AML-193 (cell line): ENCODE results near the gene TAF9B.
"Not testable (repeated sequence)": the region's sequence is repeated elsewhere in the genome, so short reads cannot be mapped to it uniquely, and the experiment has no call there.

Experiments
- DNase-seq, 2 experiments: peaks; one replicate each; lab custom pipeline; 2025; lab: John Stamatoyannopoulos, UW

The TAF9B gene

DNA sequence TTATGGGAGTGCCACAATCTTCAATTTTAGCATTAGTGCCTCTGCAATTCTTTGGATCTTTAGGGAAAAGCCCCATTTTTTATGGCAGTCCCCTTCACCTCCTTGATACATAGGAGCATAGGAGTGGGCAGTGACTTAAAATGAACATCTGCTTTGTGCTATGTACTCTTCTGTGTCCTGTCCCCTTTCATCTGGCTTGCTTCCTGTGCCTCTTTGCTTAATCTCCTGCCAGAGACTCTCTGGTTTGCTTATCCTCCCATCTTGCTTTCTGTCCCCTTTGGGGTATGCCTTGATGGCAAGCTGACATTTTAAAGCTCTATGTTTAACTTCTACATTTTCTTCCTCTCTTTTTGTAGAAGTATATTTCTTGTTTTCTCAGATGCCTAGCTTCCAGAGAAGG is 23.1 kb downstream of the TAF9B start:
- DNase-seq: no peak

DNA sequence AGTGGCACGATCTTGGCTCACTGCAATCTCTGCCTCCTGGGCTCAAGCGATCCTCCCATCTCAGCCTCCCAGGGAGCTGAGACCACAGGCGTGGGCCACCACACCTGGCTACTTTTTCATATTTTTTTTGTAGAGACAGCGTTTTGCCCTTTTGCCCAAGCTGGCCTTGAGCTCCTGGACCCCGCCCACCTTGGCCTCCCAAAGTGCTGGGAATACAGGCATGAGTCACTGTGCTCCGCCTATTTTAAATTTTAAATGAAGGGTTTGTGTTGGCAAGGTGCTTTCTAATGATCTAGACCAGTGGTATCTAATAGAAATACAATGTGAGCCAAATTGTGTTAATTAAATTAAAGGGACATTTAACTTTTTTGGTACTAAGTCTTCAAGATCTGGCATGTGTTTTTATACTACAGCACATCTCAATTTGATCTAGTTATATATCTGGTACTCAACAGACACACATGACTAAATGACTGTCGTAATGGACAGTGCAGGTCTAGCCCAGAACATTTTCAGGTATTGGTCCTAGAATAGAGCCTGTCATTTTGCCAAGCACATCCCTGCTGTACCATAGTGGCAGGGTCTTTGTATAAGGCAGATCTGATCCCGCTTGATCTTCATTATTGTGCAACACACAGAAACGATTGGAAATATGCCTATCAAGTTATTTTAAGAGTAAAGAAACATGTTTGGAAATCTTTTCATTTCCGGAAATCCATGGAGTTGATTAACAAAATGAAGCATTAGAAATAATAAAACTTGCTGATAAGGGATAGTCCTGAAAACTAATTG is 28.1 kb downstream of the TAF9B start:
- DNase-seq: no peak

DNA sequence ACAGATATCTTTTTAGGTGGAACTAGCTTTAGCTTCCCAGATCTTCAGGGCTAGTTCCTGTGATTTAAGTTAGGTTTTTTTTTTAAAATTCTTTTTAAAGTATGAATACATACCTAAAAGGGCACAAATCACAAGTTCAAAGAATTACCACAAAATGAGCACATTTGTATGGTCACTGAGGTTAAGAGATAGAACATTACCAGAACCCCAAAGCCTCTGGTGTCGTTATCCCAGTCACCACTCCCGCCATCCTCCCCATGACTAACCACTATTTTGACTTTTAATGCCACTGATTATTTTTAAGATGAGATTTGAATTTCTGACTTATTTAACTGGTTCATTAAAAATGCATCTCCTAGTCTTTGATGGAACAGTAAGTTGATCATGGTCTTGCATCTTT is 30.0 kb downstream of the TAF9B start:
- DNase-seq: no peak

DNA sequence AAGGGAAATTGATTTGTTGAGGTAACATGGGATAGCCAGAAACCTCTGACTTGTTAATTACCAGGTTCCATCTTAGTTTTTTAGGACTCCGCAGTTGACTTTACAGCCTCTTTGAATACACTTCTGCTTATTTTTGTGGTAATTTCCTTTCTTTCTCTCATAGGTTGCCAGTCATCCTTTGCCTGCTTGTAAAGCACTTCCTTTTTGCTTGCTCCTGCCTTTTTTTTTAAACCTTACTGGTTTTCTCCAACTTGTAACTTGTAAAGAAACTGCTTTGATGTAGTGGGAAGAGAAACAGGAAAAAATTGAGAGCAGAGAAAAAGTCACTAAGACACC is 32.8 kb downstream of the TAF9B start:
- DNase-seq: peak; percentile 42 to 59

DNA sequence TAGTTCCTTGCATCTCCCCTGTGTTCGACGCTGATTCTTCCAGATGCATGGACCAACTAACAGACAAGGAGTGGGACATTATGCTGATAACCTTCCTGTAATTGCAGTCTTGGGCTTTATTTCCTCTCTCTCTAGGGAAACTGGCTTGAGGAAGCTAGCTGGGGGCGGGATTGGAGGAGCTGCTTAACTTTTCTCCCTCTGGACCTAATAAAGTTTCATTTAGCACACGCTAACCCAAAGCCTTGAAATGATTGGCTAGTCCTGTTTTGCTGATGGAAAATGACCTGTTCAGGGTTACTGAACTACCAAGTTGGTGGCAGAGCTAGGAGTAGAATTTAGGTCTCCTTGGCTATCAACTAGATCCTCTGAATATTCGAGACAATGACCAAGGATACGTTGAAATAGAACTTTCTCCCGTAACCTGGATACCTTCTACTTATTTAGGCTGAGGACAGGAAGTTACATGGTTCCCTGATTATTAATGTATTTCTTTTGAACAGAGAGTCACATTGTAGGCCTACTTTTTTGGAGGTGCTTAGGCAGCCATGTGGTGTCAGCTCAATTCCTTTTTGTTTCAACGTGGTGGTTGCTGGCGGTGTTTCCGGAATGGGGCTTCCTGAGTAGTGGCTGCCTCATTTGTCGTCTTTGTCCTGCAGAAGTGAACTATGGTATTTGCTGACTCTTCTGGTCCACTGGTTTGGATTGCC is 33.4 kb downstream of the TAF9B start:
- DNase-seq: no peak

DNA sequence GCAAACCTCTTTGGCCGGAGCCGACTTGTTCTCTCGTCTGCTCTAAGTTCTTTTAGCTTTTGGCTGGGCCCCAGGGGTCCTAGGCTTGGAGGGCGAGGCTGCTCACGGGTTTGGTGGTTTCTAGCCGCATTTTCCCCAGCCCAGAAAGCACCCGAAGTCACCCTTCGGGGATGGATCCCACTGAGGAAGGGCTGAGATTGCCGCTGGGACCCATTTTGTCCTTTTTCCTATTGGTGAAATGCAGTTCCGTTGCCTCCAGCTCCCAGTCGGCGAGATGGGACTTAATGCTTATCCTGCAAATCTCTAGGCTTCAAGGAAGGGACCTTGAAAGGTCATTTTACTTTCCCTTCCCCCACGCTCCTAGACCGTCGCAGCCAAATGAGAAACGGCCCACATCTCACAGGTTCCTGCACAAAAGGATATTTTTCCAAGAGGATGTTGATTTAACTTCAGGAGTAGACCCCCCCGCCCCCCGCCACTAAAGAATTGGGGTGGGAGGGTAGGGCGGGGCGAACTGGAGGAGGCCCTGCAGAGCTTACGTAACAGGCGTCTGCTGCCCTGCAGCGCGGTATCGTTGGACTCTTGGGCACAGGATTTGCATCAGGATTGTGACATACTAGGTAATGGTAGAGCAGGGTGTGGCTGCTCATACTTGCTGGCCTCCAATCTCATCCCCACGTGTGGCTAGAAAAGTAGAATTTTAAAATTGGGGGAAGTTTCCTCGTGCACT is 34.8 kb downstream of the TAF9B start:
- peak; percentile 30 to 56 for DNase-seq

DNA sequence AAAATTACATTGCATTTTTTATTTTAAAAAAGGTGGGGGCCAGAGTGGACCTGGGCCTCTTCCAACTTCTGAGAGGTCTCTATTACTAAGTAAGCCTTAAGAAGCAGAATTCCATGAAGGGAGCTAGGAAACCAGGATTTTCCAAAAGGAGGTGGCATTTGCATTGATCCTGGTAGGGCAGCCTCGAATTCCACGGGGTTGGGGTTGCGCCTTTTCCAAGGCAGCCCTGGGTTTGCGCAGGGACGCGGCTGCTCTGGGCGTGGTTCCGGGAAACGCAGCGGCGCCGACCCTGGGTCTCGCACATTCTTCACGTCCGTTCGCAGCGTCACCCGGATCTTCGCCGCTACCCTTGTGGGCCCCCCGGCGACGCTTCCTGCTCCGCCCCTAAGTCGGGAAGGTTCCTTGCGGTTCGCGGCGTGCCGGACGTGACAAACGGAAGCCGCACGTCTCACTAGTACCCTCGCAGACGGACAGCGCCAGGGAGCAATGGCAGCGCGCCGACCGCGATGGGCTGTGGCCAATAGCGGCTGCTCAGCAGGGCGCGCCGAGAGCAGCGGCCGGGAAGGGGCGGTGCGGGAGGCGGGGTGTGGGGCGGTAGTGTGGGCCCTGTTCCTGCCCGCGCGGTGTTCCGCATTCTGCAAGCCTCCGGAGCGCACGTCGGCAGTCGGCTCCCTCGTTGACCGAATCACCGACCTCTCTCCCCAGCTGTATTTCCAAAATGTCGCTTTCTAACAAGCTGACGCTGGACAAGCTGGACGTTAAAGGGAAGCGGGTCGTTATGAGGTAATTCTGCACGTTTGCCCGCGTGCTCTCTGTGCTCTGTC is 35.6 kb downstream of the TAF9B start, which contains the start of gene PGK1:
Gene PGK1 (plus strand): TSS at position 626 of the 824 bp plus-strand sequence. CDS start 93 bp downstream, at position 719.
- DNase-seq: peak; percentile 84

- no peak for DNase-seq
Measured at GRCh38 chrX:78103001-78103622, 36.3 kb downstream of the TAF9B start.

DNA sequence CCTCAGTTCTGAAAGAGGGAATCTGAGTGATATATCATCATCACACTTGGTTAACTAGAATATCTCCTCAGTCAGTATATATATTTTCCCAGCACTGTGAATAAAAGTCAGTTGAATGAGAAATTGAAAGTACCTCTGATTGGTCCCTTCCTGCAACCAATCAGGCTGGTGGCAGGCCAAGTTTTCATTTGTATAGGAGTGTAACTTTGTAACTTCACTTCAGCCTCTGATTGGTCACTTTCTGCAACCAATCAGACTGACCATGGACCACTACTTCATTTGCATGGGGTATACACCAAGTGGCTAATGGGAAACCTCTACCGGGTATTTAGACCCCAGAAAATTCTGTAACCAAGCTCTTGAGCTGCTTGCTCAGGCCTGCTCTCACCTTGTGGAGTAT is 37.4 kb downstream of the TAF9B start:
- no peak for DNase-seq

DNA sequence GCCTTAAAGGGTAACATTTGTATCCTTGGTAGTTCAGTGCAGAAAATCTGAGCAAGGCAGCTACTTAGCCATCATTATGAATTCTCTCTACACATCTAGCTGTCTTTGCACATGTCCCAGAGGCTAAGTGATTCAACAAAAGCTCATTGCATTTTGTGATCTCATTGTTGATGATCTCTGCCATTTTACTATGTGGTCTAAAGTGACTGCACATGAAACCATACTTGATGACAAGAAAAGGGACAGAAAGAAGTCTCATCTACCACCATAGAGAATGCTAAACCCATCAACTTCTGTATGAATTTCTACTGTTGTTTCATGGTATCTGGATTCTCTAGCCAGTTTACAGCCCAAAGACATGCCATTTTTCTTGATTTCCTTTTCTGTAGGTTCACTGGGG is 41.3 kb downstream of the TAF9B start:
- DNase-seq: no peak

DNA sequence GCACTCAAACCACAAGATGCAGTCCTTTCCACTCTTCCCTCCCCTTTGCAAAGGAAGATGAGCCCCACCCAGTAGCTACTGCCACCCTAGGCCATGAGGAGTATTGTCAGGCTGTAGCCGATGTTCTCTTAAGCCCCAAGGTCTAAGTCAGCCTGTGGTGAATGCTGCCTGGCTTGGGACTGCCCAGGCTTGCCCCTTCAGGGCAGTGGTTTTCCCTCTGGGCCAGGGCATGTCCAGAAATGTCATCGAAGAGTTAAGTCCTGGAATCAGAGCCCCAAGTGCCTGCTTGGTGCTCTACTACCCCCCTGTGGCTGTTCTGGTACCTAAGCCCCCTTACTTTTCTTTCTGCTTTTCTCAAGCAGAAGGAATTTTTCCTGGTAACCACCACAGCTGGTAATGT is 47.2 kb downstream of the TAF9B start:
- DNase-seq: peak in 1 of 2 experiments; percentile 22

DNA sequence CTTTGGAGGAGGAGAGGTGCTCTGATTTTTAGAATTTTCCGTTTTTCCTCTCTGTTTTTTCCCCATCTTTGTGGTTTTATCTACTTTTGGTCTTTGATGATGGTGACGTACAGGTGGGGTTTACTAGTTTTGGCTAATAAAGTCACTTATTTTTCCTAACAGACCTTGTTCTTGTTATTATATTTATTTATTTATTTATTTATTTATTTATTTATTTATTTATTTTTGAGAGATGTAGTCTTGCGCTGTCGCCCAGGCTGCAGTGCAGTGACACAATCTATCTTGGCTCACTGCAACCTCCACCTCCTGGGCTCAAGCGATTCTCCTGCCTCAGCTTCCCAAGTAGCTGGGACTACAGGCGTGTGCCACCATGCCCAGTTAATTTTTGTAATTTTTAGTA is 58.0 kb downstream of the TAF9B start:
- not testable (repeated sequence) for DNase-seq
